PC-9 (cell line): ENCODE measurements around the gene ANO2.

Experiments used
- EZH2 ChIP-seq: fragments of 200-600 bp; sonication (generic); IDR thresholded peaks from 2 replicates; pipeline ENCODE4 v1.8.0; 2017; ENCODE audit warnings: antibody characterized with exemption, low read depth
- TF ChIP-seq, protein P1 (sequence below): fragments of 200-600 bp; sonication (generic); conservative IDR thresholded peaks from 2 replicates; pipeline ENCODE4 v1.6.1; 2017; ENCODE audit warnings: mixed run types, antibody characterized with exemption, mild to moderate bottlenecking, moderate library complexity

DNA sequence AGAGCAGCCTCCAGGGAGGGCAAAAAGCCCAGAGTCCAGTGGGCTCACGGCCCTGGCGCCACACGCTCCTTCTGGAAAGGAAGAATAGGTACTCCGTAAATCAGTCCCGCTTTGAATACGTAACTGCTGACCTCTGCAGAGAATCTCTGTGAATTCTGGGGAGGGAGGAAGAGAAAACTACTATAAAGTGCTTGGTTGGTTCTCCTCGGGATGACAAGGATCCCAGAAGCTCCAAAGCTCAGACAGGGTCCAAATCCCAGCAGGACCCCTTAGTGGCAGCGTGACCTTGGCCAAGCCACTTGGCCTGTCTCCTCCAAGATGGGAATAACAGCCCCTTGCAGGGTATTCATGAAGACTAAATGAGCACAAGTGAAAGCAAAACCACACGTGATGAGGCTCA, 31.7 kb downstream of the ANO2 start:
- TF ChIP-seq, protein P1, sequence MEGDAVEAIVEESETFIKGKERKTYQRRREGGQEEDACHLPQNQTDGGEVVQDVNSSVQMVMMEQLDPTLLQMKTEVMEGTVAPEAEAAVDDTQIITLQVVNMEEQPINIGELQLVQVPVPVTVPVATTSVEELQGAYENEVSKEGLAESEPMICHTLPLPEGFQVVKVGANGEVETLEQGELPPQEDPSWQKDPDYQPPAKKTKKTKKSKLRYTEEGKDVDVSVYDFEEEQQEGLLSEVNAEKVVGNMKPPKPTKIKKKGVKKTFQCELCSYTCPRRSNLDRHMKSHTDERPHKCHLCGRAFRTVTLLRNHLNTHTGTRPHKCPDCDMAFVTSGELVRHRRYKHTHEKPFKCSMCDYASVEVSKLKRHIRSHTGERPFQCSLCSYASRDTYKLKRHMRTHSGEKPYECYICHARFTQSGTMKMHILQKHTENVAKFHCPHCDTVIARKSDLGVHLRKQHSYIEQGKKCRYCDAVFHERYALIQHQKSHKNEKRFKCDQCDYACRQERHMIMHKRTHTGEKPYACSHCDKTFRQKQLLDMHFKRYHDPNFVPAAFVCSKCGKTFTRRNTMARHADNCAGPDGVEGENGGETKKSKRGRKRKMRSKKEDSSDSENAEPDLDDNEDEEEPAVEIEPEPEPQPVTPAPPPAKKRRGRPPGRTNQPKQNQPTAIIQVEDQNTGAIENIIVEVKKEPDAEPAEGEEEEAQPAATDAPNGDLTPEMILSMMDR, result no peak
- no peak for TF ChIP-seq EZH2
